Right atrium auricular region (tissue), 2 donors: ENCODE results near the gene CUBN. TPM values are rescaled to one million over a fixed set of nuclear protein-coding genes. Genes with fewer than 3 reads are reported as not detected.

Experiments used
- DNase-seq: peaks from one replicate; pipeline ENCODE4 v3.0.0-alpha.2; 2019; ENCODE audit warnings: low spot score
- H3K27ac ChIP-seq, 2 donors: fragments of 200-600 bp; sonication (generic); 1 replicate in 1 of 2; 2 replicates in 1 of 2; pipeline ENCODE4 v1.5.1; 2016 to 2019
- H3K27me3 ChIP-seq, 2 donors: fragments of 200-600 bp; sonication (generic); one replicate each; pipeline versions ENCODE4 v1.5.1 to v1.6.0; 2017 to 2019
- H3K36me3 ChIP-seq: fragments of 200-600 bp; sonication (generic); one replicate; pipeline ENCODE4 v1.5.1; 2016
- H3K4me1 ChIP-seq, 2 donors: fragments of 200-600 bp; sonication (generic); one replicate each; pipeline versions ENCODE4 v1.5.1 to v1.6.0; 2017 to 2019
- H3K4me3 ChIP-seq, 2 donors: fragments of 200-600 bp; sonication (generic); 1 replicate in 1 of 2; 2 replicates in 1 of 2; pipeline ENCODE4 v1.5.1; 2017 to 2019; ENCODE audit warnings: mild to moderate bottlenecking in 1 of 2, moderate library complexity in 1 of 2
- H3K9me3 ChIP-seq, 2 donors: fragments of 200-600 bp; sonication (generic); one replicate each; pipeline ENCODE4 v1.5.1; 2019
- CTCF ChIP-seq, 2 donors: fragments of 200-600 bp; sonication (generic); IDR thresholded peaks; one replicate each; pipeline ENCODE4 v1.5.1; 2019; ENCODE audit warnings: antibody characterized with exemption in 2 of 2
- total RNA-seq, 2 donors: library from RNA; depleted of rRNA; stranded (reverse); fragments of >200 nt; gene quantifications; one replicate each; pipeline ENCODE4 v1.1.0, GENCODE V29; 2016

The CUBN gene
- total RNA-seq, 2 donors from 2014 or later: 0.15 to 0.94 TPM

GRCh38 chr10:17004801-17005380 is 124.7 kb downstream of the CUBN start:
- Histone ChIP-seq H3K4me3 (no peak overlapping the region), H3K27ac (no peak overlapping the region), H3K36me3 (no peaks in the 10 kb centered on the region), H3K9me3 (peaks cover 0 to 6% of the 10 kb centered on the region in 2 donors), H3K27me3 (no peaks in the 10 kb centered on the region), H3K4me1 (peaks cover 0 to 35% of the 10 kb centered on the region in 2 donors)
- no peak for TF ChIP-seq CTCF (IDR thresholded peaks at IDR 0.05)
- no peak for DNase-seq

GRCh38 chr10:17003651-17004286 is 125.8 kb downstream of the CUBN start:
- peaks cover 0 to 24% of the 10 kb centered on the region in 2 donors for H3K4me1 ChIP-seq

GRCh38 chr10:17003151-17003550 is 126.5 kb downstream of the CUBN start:
- no peak for DNase-seq
- H3K36me3 ChIP-seq: no peaks in the 10 kb centered on the region
- peaks cover 0 to 19% of the 10 kb centered on the region in 2 donors for H3K4me1 ChIP-seq
- H3K4me3 ChIP-seq: no peak overlapping the region
- H3K9me3 ChIP-seq: peaks cover 0 to 6% of the 10 kb centered on the region in 2 donors
- H3K27me3 ChIP-seq: no peaks in the 10 kb centered on the region
- no peak for TF ChIP-seq CTCF (IDR thresholded peaks at IDR 0.05)
- peak overlapping the region; percentile 50 to 79 for H3K27ac ChIP-seq

More at GRCh38 chr10:17003651-17004286, 125.8 kb downstream of the CUBN start:
- DNase-seq: no peak
- no peaks in the 10 kb centered on the region for H3K36me3 ChIP-seq
- peak overlapping the region; percentile 50 to 79 for H3K27ac ChIP-seq
- H3K27me3 ChIP-seq: no peaks in the 10 kb centered on the region
- TF ChIP-seq CTCF (IDR thresholded peaks at IDR 0.05): no peak
- peaks cover 0 to 6% of the 10 kb centered on the region in 2 donors for H3K9me3 ChIP-seq
- H3K4me3 ChIP-seq: no peak overlapping the region

GRCh38 chr10:17001961-17002749 is 127.5 kb downstream of the CUBN start:
- DNase-seq: peak; percentile 83
- Histone ChIP-seq H3K4me1 (peaks cover 0 to 12% of the 10 kb centered on the region in 2 donors), H3K36me3 (no peaks in the 10 kb centered on the region), H3K9me3 (peaks cover 0 to 6% of the 10 kb centered on the region in 2 donors), H3K27ac (peak overlapping the region; percentile 50 to 79), H3K27me3 (no peaks in the 10 kb centered on the region), H3K4me3 (no peak overlapping the region)
- TF ChIP-seq CTCF (IDR thresholded peaks at IDR 0.05): no peak

- DNase-seq: no peak
- peaks cover 0 to 12% of the 10 kb centered on the region in 2 donors for H3K4me1 ChIP-seq
These were observed 128.3 kb downstream of the CUBN start for GRCh38 chr10:17001297-17001744.

More at GRCh38 chr10:17001297-17001744, 128.3 kb downstream of the CUBN start:
- peak in 1 of 2 donors; percentile 15 for TF ChIP-seq CTCF (IDR thresholded peaks at IDR 0.05)
- Histone ChIP-seq H3K4me3 (no peak overlapping the region), H3K27ac (peak overlapping the region; percentile 50 to 79), H3K9me3 (peaks cover 0 to 6% of the 10 kb centered on the region in 2 donors), H3K36me3 (no peaks in the 10 kb centered on the region), H3K27me3 (no peaks in the 10 kb centered on the region)
